Thoracic aorta endothelial cell (primary cell): Measurements from ENCODE around the gene GJA8. TPM values are rescaled to one million over a fixed set of nuclear protein-coding genes. Genes with fewer than 3 reads are reported as not detected.

Experiments used
- total RNA-seq: library from RNA; depleted of rRNA; stranded (reverse); fragments of >200 nt; gene quantifications from 2 replicates; pipeline ENCODE4 v1.2.3, GENCODE V29; 2012

The GJA8 gene
- total RNA-seq = not detected in 2 replicates

DNA sequence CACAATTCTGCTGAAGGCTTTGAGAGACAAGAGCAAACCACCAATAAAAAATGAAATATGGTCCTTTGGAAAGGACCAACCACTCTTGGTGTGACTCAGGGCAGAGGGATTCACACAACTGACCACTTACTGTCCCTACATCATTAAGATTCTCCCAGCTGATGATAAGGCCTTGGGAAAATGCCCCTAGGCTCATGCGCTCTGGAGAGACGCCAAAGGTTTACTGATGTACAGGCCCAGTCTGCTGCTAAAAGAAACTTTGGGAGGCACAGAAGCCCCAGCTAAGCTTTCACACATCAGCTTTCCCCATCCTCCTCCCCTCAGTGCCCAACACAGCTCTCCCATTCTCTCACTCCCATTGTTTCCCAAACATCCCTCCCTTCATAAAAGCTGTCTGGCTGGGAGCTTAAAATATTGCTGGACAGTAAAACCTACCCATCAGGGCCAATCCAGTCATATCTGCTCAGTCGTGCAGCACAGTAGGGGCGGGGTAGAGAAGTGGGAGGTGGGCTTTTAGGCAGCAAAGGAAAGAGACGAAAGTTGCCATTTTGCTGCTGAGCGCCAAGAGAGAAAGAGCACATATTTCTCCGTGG is at the start of gene GJA8:
TSS of gene GJA8 (plus strand) at position 543 of the 593 bp plus-strand sequence. CDS start 5,161 bp downstream, outside the sequence.

DNA sequence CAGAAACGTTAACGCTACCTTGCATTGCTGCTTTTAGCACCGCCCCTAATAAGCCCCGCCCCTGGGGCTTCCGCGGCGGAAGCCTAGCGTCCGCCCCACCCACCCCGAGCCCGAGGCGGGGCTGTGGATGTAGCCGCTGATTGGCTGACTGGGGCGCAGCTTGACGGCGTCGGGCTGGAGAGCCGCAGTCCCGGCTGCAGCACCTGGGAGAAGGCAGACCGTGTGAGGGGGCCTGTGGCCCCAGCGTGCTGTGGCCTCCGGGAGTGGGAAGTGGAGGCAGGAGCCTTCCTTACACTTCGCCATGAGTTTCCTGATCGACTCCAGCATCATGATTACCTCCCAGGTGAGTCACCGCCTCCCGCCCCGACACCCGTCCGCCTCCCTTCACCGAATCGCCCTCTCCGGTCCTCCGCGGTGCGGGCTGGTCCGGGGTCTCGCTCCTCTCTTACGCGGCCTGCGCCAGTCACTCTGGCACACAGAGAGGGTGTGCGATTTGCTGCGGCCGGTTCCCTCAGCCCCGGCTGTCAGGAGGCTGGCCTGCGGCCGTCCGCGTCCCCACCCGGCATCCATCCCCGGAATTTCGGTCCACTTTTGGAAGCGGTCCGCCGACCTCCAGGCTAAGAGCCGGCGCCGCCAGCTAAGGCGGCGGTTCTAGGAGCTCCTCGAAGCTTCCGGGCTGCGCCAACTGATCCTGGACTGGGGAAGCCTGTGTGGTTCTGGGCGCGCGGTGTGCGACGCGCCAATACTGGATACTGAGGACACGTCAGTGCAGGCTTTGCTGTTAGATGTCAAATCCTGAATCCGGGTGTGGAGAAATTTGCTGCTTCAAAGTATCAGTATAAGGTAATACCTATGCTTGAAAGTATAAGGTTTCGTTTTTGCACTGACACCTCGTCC is 25.9 kb downstream of the GJA8 start, which contains the start of gene GPR89B:
TSS of gene GPR89B (plus strand) at position 185 of the 897 bp plus-strand sequence. CDS start at position 302, 117 bp downstream.

Other genes starting within 250 kb of the GJA8 start
- gene ACP6, start 232.3 kb upstream of the GJA8 start, total RNA-seq = 5.2 and 7.4 TPM in 2 replicates
- gene GJA5, start 142.2 kb upstream of the GJA8 start, total RNA-seq = 9.8 and 15.0 TPM in 2 replicates
- 15.8 and 17.1 TPM in 2 replicates for gene GPR89B, start 25.6 kb downstream of the GJA8 start, total RNA-seq
- gene NBPF11, start 249.5 kb downstream of the GJA8 start, total RNA-seq = 5.3 TPM in 2 replicates